Measurements from ENCODE around the gene CCDC177. TPM values are rescaled to one million over a fixed set of nuclear protein-coding genes. Genes with fewer than 3 reads are reported as not detected.
A peak's percentile ranks its signal among the peaks of the same experiment; 100 is the strongest.

Gene CCDC177
- 0.08 TPM for total RNA-seq

DNA sequence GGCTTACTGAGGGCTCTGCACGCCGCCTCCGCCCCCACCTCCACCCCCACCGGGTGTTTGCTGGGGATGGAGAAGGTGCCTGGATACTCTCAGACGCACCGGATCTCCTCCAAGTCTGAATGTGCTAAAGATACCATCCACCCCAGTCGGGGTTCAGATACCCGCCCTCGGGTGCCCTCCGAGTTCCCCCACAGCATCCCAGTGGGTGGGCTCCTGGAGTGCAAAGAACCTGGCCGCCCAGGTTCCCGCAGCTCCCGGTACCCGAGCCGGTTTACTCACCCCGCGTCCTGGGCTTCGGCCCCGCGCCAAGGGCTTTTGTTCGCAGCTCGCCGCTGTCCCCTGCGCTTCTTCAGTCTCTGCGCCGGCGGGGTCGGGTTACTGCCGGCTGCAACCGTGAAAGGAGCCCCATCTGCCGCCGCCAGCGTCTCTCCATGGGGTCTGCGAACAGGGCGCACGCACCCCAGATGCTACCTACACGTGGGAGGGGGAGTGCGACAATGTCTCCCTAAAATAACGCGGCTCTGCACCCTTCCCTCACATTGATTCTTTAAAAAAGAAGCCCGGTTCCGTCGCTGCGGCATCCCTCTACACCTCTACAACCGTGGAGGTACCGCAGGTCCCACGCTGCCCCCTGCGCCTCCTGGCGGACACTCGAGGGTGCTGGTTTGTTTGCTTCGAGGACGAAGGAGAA lies at the start of gene CCDC177:
CCDC177 (minus strand) TSS at position 609 of the 691 bp plus-strand sequence. CDS start 1,249 bp downstream, outside the sequence.
- ATAC-seq, result peak; percentile 66
- DNase-seq (ENCODE audit: low spot score), result peak; percentile 58

DNA sequence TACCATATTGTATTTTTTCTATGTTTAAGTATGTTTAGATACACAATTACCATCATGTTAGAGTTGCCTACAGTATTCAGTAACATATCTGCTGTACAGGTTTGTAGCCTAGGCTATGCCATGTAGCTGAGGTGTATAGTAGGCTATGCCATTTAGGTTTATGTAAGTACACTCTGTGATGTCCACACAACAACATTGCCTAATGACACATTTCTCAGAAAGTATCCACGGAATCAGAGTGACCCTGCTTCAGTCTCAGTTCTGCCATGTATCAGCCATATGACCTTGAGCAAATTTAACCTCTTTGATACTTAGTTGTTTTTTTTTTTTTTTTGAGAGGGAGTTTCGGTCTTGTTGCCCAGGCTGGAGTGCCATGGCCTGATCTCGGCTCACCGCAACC lies 49.5 kb upstream of the CCDC177 start:
- DNase-seq (ENCODE audit: low spot score) (no peak), ATAC-seq (peak; percentile 7)

GRCh38 chr14:69620981-69621380 lies 46.3 kb upstream of the CCDC177 start:
- no peak for ATAC-seq

GRCh38 chr14:69620211-69620611 lies 45.5 kb upstream of the CCDC177 start:
- ATAC-seq (no peak), DNase-seq (ENCODE audit: low spot score) (no peak)

More at GRCh38 chr14:69620981-69621380, 46.3 kb upstream of the CCDC177 start:
- no peak for DNase-seq (ENCODE audit: low spot score)

GRCh38 chr14:69619012-69619411 lies 44.3 kb upstream of the CCDC177 start:
- no peak for ATAC-seq
- DNase-seq (ENCODE audit: low spot score), result no peak

- DNase-seq (ENCODE audit: low spot score) (no peak), ATAC-seq (no peak)
These were observed 43.1 kb upstream of the CCDC177 start for GRCh38 chr14:69617796-69618195.

- no peak for DNase-seq (ENCODE audit: low spot score)
- no peak for ATAC-seq
These were observed 41.7 kb upstream of the CCDC177 start for GRCh38 chr14:69616408-69616773.

DNA sequence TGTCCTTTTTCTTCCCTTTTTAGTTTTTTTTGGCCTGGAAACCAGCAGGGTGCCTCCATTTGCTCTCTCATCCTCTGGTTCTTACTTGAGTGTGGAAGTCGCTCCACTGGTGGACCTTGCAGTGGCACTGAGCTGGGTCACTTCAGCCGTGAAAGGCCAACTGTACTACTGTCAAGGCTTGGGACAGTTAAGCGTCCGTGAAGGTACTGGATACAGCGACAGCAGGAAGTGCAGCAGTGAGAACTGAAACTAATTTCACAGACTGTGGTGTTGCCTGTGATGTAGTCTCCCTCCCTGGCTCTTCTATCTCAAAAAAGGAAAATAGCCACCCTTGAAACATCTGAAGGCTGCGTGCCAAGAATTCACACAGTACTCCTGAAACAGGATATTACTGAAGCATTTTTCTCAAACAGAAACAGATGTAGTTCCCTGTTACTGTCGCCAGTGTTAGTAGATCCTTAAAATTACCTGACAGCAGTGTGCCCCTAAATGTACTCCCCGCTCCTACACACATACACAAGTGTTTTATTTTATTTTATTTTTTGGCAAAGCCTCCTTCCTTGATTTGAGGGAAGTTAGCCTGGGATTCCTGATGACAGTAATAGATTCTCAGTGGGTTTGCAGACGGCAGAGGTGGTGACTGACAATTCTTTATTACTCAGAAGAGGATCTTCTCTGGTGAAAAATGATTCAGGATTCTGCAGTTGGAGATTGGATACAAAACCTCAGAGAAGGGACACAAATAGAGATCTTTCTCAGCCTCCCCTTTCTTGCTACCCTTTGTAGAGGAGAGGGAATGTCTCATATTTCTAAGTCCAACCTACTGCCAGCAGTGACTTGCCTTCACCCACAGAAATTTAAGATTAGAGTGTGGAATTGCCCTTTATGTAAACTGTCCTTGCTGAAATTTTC lies 41.1 kb upstream of the CCDC177 start:
- DNase-seq (ENCODE audit: low spot score), result no peak
- peak; percentile 8 for ATAC-seq

GRCh38 chr14:69615121-69615495 lies 40.4 kb upstream of the CCDC177 start:
- DNase-seq (ENCODE audit: low spot score) (no peak), ATAC-seq (no peak)

GRCh38 chr14:69614592-69614991 lies 39.9 kb upstream of the CCDC177 start:
- no peak for ATAC-seq
- no peak for DNase-seq (ENCODE audit: low spot score)

DNA sequence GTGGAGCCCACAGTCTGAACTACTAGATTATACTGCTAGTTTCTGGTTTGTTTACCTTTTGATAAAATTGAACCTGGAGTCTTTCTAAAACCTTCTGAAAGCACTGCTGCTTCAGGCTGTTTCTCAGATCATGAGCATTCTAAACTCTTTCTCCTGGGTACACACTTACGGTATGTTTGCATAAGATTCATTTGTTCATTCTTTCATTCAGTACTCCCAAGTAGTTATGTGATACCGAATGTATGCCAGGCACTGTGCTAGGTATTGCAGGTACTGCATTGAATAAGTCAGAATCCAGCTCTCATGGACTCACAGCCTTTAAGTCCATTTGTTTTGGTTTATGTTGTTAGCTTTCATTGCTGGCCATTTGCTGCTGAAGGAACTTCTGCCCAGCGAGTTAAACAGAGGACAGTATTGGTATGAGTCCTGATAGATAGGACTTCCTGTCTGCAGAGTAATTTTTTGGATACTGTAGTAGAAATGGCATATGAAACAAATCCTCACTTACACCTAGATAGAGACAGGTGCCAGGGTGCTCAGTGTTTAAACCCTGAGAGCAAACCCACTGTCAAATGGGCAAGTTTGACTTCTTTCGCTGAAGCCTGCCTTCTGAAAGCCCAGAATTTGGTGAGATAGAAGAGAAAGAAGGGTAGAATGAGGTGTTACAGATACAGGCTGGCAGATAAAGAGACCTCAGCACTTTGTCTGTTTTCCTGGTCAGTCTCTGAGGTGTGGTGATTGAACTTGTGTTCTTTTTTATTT lies 38.8 kb upstream of the CCDC177 start:
- DNase-seq (ENCODE audit: low spot score), result no peak
- ATAC-seq, result no peak

GRCh38 chr14:69612783-69613130 lies 38.1 kb upstream of the CCDC177 start:
- DNase-seq (ENCODE audit: low spot score) (no peak), ATAC-seq (peak; percentile 32)

DNA sequence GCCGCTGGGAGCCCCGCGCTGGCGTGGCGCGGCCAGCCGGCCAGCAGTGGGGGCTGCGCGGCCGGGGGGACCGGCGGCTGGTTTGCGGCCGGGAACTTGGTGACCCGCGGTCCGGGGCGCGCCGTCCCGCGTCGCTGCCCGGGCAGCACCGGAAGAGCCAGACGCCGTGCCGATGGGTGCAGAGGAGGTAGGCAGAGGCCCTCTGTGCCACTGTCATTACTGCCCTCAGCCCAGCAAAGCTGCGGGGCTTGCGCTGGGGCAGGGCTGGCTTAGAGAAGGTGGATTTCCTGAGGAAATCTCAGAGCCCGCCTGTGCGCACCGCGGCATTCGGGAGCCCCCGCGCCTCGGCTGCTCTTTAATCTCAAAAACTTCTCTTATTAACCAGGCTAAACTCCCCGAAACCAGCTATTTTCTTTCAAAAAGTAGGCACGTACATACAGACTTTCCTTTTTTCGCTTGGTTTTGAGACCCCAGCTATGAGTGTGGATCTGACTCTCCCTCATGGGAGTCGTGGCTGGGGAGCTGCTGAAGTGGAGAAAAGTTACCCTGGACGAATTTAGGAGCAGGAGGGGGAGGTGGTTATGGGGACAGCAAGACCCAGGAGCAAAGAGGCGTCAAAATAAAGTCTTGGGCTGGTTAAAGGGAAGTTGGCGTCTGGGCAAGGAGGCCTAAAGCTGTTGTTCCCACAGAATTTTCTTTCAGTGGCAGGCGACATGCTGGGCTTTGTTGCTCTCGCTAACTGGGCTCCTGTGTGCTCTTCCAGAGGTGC lies 37.5 kb upstream of the CCDC177 start:
- DNase-seq (ENCODE audit: low spot score) (peak; percentile 52), ATAC-seq (peak; percentile 31)

DNA sequence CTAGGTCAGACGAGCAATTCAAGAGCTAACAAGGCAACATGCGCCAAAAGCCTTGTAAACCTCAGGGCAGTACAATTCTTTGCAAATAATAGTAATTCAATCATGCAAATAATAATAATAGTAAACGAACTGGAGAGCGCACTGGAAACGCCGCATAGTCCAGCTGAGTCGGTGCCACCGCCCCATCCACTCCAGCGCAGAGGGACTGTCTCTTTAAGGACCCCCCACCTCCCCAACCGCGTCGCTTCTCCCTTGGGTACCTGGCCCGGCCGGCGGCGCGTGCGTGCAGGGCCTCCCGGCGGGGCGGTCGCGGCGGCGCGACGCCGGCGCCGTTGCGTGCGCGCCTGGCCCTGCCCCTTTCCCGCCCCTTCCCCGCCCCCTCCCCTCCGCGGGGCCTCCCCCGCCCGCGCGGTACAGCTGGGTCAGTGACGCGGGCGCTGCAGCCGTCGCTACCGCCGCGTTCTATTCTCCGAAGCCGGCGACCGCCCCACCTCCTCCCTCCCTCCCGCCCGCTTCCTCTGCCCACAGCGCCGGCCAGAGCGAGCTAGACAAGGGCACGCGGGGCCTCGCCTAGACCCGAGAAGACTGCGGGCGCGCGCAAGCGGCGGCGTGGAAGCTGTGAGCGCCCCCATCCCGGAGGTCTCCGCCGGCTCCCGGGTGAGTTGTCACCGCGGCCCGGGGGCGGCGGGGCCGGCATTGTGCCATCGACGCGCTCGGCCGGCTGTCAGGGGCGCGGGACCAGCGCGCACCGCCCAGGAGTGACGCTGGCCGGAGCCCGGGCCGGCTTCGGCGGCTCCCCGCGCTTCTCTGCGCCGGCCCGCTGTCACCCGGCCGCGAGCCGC lies 36.7 kb upstream of the CCDC177 start, which contains the start of gene SUSD6:
SUSD6 (plus strand) TSS at position 425 of the 842 bp plus-strand sequence. CDS start 46,997 bp downstream, outside the sequence.
- DNase-seq (ENCODE audit: low spot score) (peak; percentile 93), ATAC-seq (peak; percentile 82)

DNA sequence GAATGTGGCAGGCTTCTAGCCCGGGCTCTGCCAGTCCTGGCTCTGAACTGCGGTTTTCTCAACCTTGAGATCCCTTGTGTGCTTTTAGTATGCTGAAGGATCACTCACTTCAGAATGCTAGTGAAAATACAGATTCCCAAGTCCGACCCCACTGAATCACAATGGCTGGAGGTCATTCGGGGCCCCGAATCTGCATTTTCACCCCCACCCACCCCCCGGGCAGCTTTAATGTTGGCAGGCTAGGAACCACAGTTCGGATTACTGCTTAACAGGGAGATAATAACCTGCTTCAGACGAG lies 36.2 kb upstream of the CCDC177 start:
- ATAC-seq, result no peak

DNA sequence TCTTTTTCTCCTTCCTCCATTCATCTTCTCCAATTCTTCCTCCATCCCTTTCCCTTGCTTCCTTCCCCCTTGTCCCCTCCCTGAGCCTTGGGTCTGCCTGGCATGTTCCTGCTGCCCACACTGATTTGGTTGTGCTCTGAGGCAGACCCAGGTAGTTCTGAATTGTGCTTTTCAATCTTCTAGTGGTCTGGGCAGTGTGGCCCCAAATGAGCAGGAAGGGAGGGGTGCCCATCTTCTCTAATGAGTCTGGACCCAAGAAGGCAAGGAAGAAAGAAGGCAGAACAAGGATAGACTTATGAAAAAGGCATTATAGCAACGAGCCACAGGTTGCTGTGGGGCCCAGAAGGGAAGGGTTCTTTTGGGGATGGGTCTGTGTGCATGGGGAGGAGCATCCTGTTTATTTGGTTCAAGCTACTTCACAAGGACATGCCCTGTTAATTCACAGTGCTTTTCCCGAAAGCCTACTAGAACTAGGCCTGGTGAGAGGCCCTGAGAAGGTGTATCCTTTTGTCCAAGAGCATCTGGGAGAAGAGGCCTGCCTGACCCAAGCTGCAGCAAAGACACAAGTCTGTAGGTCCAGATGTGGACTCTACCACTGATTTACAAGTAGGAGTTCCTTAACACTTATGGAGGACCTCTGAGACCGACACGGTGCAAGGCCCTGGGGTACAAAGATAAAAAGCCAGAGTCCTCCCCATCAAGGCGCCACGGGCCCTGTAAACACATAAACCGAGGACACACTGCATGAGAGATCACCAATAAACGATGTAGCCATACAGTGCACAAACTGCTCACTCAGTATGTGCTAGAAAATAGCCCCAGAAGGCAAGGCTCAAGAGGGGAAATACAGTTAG lies 35.6 kb upstream of the CCDC177 start:
- DNase-seq (ENCODE audit: low spot score) (no peak), ATAC-seq (no peak)

More for the DNA sequence above, 36.2 kb upstream of the CCDC177 start:
- DNase-seq (ENCODE audit: low spot score), result no peak

DNA sequence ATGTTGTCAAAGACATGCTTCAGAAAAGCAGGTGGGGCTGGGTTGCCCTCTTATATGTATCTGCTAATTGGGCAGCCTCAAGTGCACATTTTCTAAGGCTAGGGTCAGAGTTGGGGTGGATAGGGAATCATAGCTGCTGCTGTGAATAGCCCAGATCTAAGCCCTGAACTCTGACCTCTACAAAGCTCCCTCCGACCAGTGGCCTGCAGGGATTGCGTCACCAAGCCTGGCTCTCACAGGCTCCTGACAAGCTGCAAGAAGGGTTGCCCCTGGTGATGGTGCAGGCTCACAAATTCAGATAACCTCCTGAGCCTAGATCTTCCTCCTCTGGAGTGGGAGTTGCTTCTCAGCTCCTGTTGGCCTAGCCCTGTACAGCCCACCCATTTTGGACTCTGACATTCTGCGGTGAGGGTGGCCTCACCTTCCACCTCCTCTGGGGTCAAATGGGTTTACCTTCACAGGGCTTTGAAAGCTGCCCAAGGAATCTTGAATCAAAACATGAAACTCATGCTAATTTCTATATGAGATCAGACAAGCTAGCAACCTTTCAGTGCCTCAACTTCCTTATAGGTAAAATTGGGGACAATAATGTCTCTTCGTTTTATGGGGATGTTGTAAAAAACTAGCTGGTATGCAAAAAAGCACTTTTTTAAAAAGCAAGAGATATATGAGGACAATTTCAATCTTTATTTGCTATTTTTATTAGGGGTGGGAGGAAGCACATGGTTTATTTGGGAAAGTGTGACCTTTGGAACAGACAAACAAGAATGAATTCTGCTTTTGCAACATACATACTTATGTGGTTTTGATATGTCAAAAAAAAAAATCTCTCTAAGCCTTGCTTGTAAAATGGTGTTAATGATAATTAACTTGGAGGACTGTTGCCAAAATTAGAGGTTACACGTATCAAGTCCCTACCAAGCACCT lies 31.9 kb upstream of the CCDC177 start:
- ATAC-seq, result peak; percentile 87
- DNase-seq (ENCODE audit: low spot score), result peak; percentile 92

DNA sequence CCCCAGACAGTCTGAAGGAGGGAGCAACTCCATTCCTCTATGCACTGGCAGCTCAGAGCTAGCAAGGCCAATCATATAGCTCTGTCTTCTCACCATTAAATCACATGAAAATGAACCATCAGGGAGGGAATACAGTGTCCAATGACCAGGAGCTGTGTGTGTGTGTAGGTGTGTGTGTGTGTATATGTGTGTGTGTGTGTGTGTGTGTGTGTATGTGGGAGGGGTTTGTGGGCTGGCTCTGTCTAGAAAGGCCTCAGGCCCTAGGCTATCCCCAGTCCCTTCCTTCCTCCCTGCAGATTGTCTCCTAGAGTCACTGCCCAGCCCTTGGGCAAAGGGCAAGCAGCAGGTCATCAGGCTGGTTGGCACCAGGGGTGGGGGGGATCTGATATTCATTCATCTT lies 31.1 kb upstream of the CCDC177 start:
- ATAC-seq, result peak; percentile 15

More for the DNA sequence above, 31.1 kb upstream of the CCDC177 start:
- no peak for DNase-seq (ENCODE audit: low spot score)

Measured in left lobe of liver (tissue), 2 donors.